Mesodermal cell (in vitro differentiated cells): Measurements from ENCODE around the gene NOTO. TPM values are rescaled to one million over a fixed set of nuclear protein-coding genes. Genes with fewer than 3 reads are reported as not detected.
"Not testable (repeated sequence)": the region's sequence is repeated elsewhere in the genome, so short reads cannot be mapped to it uniquely, and the experiment has no call there.

ENCODE experiments used
- H3K27ac ChIP-seq: 2 replicates; pipeline ENCODE4 v1.7.0; 2013; ENCODE audit warnings: mild to moderate bottlenecking, low read depth, low read length, moderate library complexity; ENCODE audit not compliant: severe bottlenecking
- H3K36me3 ChIP-seq: 2 replicates; pipeline ENCODE4 v1.7.1; 2013; ENCODE audit warnings: mild to moderate bottlenecking, low read length, moderate library complexity; ENCODE audit not compliant: control insufficient read depth, insufficient read depth
- H3K4me1 ChIP-seq: one replicate; pipeline ENCODE4 v1.7.1; 2013; ENCODE audit warnings: mild to moderate bottlenecking, low read length; ENCODE audit not compliant: insufficient read depth, control insufficient read depth, poor library complexity, severe bottlenecking
- H3K4me3 ChIP-seq: 2 replicates; pipeline ENCODE4 v1.7.0; 2013; ENCODE audit warnings: low read length, control low read depth, mild to moderate bottlenecking; ENCODE audit not compliant: insufficient read depth, poor library complexity, severe bottlenecking; ENCODE audit errors: extremely low read depth
- H3K9me3 ChIP-seq: 2 replicates; pipeline ENCODE4 v1.7.1; 2013; ENCODE audit warnings: mild to moderate bottlenecking, low read length, moderate library complexity; ENCODE audit not compliant: control insufficient read depth
- WGBS, 2 experiments: methylation state at CpG; one replicate each; pipeline ENCODE4 v1.1.5; 2013; ENCODE audit warnings: missing lambda C conversion rate in 2 of 2; ENCODE audit not compliant: insufficient coverage in 2 of 2; 5-methylcytosine and 5-hydroxymethylcytosine counted together
- polyA plus RNA-seq, 2 experiments: library from polyadenylated mRNA; stranded (reverse); fragments of 50-300 nt; gene quantifications; one replicate each; pipeline ENCODE4 v1.2.3, GENCODE V29; 2013

Gene NOTO
- not detected for polyA plus RNA-seq (2013, experiment 1 of 2)
- polyA plus RNA-seq (2013, experiment 2 of 2), result not detected

- H3K9me3 ChIP-seq, result no peaks in the 10 kb centered on the region
- WGBS, 2 experiments, result 2 to 3% methylated on average over 70 to 78 of the region's 87 CpGs
- H3K27ac ChIP-seq, result no peak within 1 kb of the TSS
- peaks cover 11% of the 10 kb centered on the region for H3K4me1 ChIP-seq
- H3K36me3 ChIP-seq, result no peaks in the 10 kb centered on the region
- peak within 1 kb of the TSS; percentile 21 for H3K4me3 ChIP-seq
These were observed at the start of gene NOTO for GRCh38 chr2:73202156-73203054. Gene NOTO (plus strand): TSS chr2:73202574. CDS start chr2:73202667, 93 bp downstream.

GRCh38 chr2:73156539-73157124, 45.7 kb upstream of the NOTO start:
- peaks cover 6% of the 10 kb centered on the region for H3K9me3 ChIP-seq
- WGBS, 2 experiments, result 17 to 18% methylated on average over 17 to 23 of the region's 24 CpGs
- H3K27ac ChIP-seq, result no peak overlapping the region
- no peaks in the 10 kb centered on the region for H3K4me1 ChIP-seq
- no peak overlapping the region for H3K4me3 ChIP-seq
- no peaks in the 10 kb centered on the region for H3K36me3 ChIP-seq

DNA sequence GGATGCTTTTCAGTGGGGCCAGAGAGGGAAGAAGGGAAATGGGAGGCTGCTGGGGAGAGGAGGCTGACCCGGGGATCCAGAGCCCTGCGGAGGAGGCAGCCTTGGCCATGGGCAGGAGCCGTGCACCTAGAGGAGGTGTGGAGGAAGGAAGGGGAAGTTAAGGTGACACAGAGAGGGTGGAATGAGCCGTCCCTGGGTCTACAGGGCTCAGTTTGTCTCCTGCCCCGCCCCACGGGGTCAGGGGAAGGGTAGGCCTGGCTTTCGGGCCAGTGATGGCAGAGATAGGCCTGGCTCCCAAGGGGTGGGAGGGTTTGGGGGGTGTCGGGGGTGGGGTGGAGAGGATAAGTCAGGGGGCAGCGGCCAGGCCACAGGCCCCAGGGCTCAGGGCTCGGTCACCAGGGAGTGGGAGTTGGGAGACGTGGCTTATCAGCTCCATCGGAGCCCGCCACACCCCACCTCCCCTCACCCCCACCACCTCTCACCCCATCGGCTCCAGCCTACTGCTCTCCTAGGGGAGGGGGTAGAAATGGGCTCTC, 39.5 kb upstream of the NOTO start:
- 60 to 78% methylated on average over 3 to 6 of the region's 14 CpGs for WGBS, 2 experiments
- Histone ChIP-seq H3K27ac (no peak overlapping the region), H3K4me1 (no peaks in the 10 kb centered on the region), H3K4me3 (no peak overlapping the region), H3K36me3 (no peaks in the 10 kb centered on the region), H3K9me3 (no peaks in the 10 kb centered on the region)

GRCh38 chr2:73163483-73164367, 38.6 kb upstream of the NOTO start:
- Histone ChIP-seq H3K36me3 (no peaks in the 10 kb centered on the region), H3K4me1 (no peaks in the 10 kb centered on the region), H3K9me3 (no peaks in the 10 kb centered on the region), H3K4me3 (no peak overlapping the region), H3K27ac (no peak overlapping the region)
- 65 to 70% methylated on average over 5 to 8 of the region's 10 CpGs for WGBS, 2 experiments

GRCh38 chr2:73165978-73166377, 36.4 kb upstream of the NOTO start:
- H3K9me3 ChIP-seq, H3K27ac ChIP-seq: not testable (repeated sequence)
- WGBS, 2 experiments, result no CpG with 5 or more reads among the region's 11 CpGs

GRCh38 chr2:73166813-73167212, 35.6 kb upstream of the NOTO start:
- H3K4me3 ChIP-seq, H3K9me3 ChIP-seq, H3K27ac ChIP-seq, H3K36me3 ChIP-seq, H3K4me1 ChIP-seq: not testable (repeated sequence)
- 100% methylated on average over 2 of the region's 8 CpGs; no CpG with 5 or more reads in 1 of the 2 experiments for WGBS, 2 experiments

More at GRCh38 chr2:73165978-73166377, 36.4 kb upstream of the NOTO start:
- not testable (repeated sequence) for H3K36me3 ChIP-seq, H3K4me3 ChIP-seq, H3K4me1 ChIP-seq

DNA sequence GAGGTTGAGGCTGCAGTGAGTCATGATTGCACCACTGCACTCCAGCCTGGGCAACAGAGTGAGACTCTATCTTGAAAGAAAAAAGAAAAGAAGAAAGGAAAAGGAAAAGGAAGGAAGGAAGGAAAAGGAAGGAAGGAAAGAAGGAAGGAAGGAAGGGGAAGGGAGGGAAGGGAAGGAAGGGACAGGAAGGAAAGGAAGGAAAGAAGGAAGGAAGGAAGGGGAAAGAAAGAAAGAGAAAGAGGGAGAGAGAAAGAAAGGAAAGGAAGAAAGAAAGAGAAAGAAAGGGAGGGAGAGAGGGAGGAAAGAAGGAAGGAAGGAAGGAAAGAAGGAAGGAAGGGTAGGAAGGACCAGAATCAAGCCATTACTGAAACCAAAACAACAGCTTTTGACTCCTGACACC, 34.0 kb upstream of the NOTO start:
- H3K4me1 ChIP-seq, H3K36me3 ChIP-seq, H3K9me3 ChIP-seq, H3K4me3 ChIP-seq, H3K27ac ChIP-seq: not testable (repeated sequence)

DNA sequence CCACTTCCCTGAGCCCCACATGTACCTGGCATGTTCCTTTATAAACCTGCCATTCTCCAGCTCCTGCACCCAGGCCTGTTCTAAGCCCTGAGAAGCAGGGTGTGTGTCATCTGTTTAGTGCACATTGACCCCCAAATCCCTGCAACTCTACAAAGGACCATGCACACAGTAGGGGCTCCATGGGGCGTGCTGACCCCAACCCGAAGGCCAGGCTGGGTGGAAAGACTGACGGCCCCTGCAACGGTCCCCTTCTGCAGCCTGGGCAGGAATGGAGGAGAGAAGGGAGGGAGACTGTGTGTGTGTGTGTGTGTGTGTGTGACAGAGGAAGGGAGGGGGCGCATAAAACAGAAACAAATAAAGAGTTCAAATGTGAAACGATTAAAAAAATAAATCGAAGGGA, 32.0 kb upstream of the NOTO start:
- not testable (repeated sequence) for H3K4me1 ChIP-seq, H3K36me3 ChIP-seq, H3K27ac ChIP-seq, H3K4me3 ChIP-seq, H3K9me3 ChIP-seq
- 63 to 73% methylated on average over 3 of the region's 7 CpGs for WGBS, 2 experiments

- Histone ChIP-seq H3K4me1 (peaks cover 15% of the 10 kb centered on the region), H3K27ac (no peak overlapping the region), H3K36me3 (no peaks in the 10 kb centered on the region), H3K4me3 (no peak overlapping the region), H3K9me3 (no peaks in the 10 kb centered on the region)
- 93 to 95% methylated on average over 2 to 5 of the region's 6 CpGs for WGBS, 2 experiments
These were observed 29.4 kb upstream of the NOTO start for GRCh38 chr2:73172963-73173362.

GRCh38 chr2:73173781-73174180, 28.6 kb upstream of the NOTO start:
- Histone ChIP-seq H3K27ac (no peak overlapping the region), H3K4me1 (peaks cover 16% of the 10 kb centered on the region), H3K36me3 (no peaks in the 10 kb centered on the region), H3K4me3 (no peak overlapping the region), H3K9me3 (no peaks in the 10 kb centered on the region)
- 91 to 99% methylated on average over 6 of the region's 7 CpGs for WGBS, 2 experiments
